K562 (cell line): ENCODE measurements around the gene DAB2IP. TPM values are rescaled to one million over a fixed set of nuclear protein-coding genes. Genes with fewer than 3 reads are reported as not detected.

Experiments
- ATAC-seq: fragments of 200-7000 bp; cut with Tn5 transposase; 3 replicates; pipeline ENCODE4 v1.9.1; 2020; ENCODE audit warnings: moderate library complexity
- BruUV-seq: library from RNA; stranded (reverse); fragments of 400-500 nt; replicated peaks from 2 replicates; lab custom pipeline; 2021; lab: Mats Ljungman, UMichigan
- CTCF ChIA-PET: fragments of 300-600 bp; formaldehyde crosslinking; extraction: SDS; loops from one replicate; lab custom pipeline; 2021; ENCODE audit warnings: low intra/inter-chr PET ratio; lab: Yijun Ruan, JAX
- POLR2A ChIA-PET: fragments of 300-600, 350-650 bp; sonication (Branson Sonifier 250); formaldehyde crosslinking; extraction: SDS; loops from one replicate; lab custom pipeline; 2021; ENCODE audit warnings: antibody characterized with exemption, inconsistent platforms; lab: Yijun Ruan, JAX
- DNase-seq, 4 experiments: peaks; one replicate each; pipeline versions ENCODE4 v3.0.0 to v3.0.0-alpha.2; 2011 to 2018; ENCODE audit warnings: low spot score in 3 of 4, mixed read lengths in 3 of 4; ENCODE audit errors: extremely low read depth in 1 of 4
- FAIRE-seq: peaks from 2 replicates; lab custom pipeline; 2011; peaks lifted over from hg19 to GRCh38; lab: Jason Lieb, UNC
- H2AFZ ChIP-seq: 2 replicates; pipeline ENCODE4 v1.6.0; 2011; ENCODE audit warnings: low read depth, low read length, control low read depth, inconsistent platforms
- H3K27ac ChIP-seq: fragments of 200-600 bp; 3 replicates; pipeline ENCODE4 v1.8.0; 2011; ENCODE audit warnings: low read depth, mild to moderate bottlenecking, control low read depth, inconsistent platforms, low read length, moderate library complexity, mixed read lengths; ENCODE audit errors: extremely low read depth
- H3K27me3 ChIP-seq, 2 experiments: fragments of 300-600 bp in 1 of 2; 2 replicates in 1 of 2; 3 replicates in 1 of 2; pipeline versions ENCODE4 v1.6.0 to v1.8.0; 2011; ENCODE audit warnings: inconsistent platforms in 2 of 2, low read length in 2 of 2, mild to moderate bottlenecking in 1 of 2, mixed read lengths in 1 of 2, moderate library complexity in 1 of 2; ENCODE audit not compliant: control insufficient read depth in 2 of 2, insufficient read depth in 2 of 2
- H3K36me3 ChIP-seq: fragments of 300-600 bp; 3 replicates; pipeline ENCODE4 v1.8.0; 2011; ENCODE audit warnings: mild to moderate bottlenecking, low read length, inconsistent platforms; ENCODE audit not compliant: control insufficient read depth, insufficient read depth
- H3K4me1 ChIP-seq, 2 experiments: fragments of 200-600 bp in 1 of 2; replicated peaks in 1 of 2; 2 replicates in 1 of 2; 3 replicates in 1 of 2; pipeline versions ENCODE4 v1.5.1 to v1.8.0; 2011; ENCODE audit warnings: inconsistent platforms in 2 of 2, low read length in 2 of 2, mild to moderate bottlenecking in 1 of 2, mixed read lengths in 1 of 2, moderate library complexity in 1 of 2; ENCODE audit not compliant: control insufficient read depth in 2 of 2, insufficient read depth in 2 of 2
- H3K4me2 ChIP-seq: 2 replicates; pipeline ENCODE4 v1.6.1; 2011; ENCODE audit warnings: low read length, control low read depth, inconsistent platforms, mixed read lengths; ENCODE audit not compliant: insufficient read depth
- H3K4me3 ChIP-seq: fragments of 200-600 bp; sonication (generic), shearing (Covaris generic); 2 replicates; pipeline ENCODE4 v1.5.1; 2016; ENCODE audit warnings: control low read depth, inconsistent platforms
- H3K79me2 ChIP-seq: fragments of 200-600 bp; 3 replicates; pipeline ENCODE4 v1.8.0; 2011; ENCODE audit warnings: low read length, inconsistent platforms; ENCODE audit not compliant: control insufficient read depth, insufficient read depth
- H3K9ac ChIP-seq, 2 experiments: 2 replicates each; pipeline versions ENCODE4 v1.6.0 to v1.6.1; 2011; ENCODE audit warnings: low read depth in 2 of 2, low read length in 2 of 2, control low read depth in 1 of 2, inconsistent platforms in 1 of 2, mild to moderate bottlenecking in 1 of 2, mixed read lengths in 1 of 2; ENCODE audit not compliant: insufficient read depth in 1 of 2
- H3K9me1 ChIP-seq: one replicate; pipeline ENCODE4 v1.6.0; 2011; ENCODE audit warnings: inconsistent platforms, mild to moderate bottlenecking, low read length, moderate library complexity; ENCODE audit not compliant: control insufficient read depth, insufficient read depth
- H3K9me3 ChIP-seq: replicated peaks from 2 replicates; pipeline ENCODE4 v1.5.1; 2011; ENCODE audit warnings: low read depth, low read length, inconsistent platforms; ENCODE audit not compliant: control insufficient read depth, insufficient read depth
- H4K20me1 ChIP-seq: replicated peaks from 2 replicates; pipeline ENCODE4 v1.6.1; 2011; ENCODE audit warnings: low read length, inconsistent platforms, mixed read lengths; ENCODE audit not compliant: control insufficient read depth, insufficient read depth
- CBX1 ChIP-seq: sonication (generic); IDR thresholded peaks from 2 replicates; pipeline ENCODE4 v1.6.1; 2016; ENCODE audit warnings: antibody characterized with exemption, low read depth, mild to moderate bottlenecking
- HNRNPH1 ChIP-seq: fragments of 200-400 bp; formaldehyde crosslinking; optimal IDR thresholded peaks from 2 replicates; pipeline ENCODE3; 2017; ENCODE audit warnings: low read depth, mild to moderate bottlenecking, low read length, moderate library complexity
- IFI16 ChIP-seq: fragments of 250-450 bp; sonication (Bioruptor Pico); IDR thresholded peaks from 2 replicates; pipeline ENCODE4 v2.1.2; 2022; ENCODE audit warnings: mild to moderate bottlenecking, inconsistent platforms
- LARP7 ChIP-seq: fragments of 450-650 bp; IDR thresholded peaks from 2 replicates; pipeline ENCODE4 v1.6.1; 2016
- MAFK ChIP-seq: IDR thresholded peaks from 2 replicates; pipeline ENCODE4 v1.6.1; 2011; ENCODE audit warnings: low read length, improper control_type of control experiment
- PHF21A ChIP-seq: fragments of 450-650 bp; IDR thresholded peaks from 2 replicates; pipeline ENCODE4 v1.6.1; 2017; ENCODE audit warnings: low read depth, borderline replicate concordance
- POLR2H ChIP-seq: IDR thresholded peaks from 2 replicates; pipeline ENCODE4 v1.6.1; 2016; ENCODE audit warnings: missing genetic modification characterization, low read depth, mild to moderate bottlenecking, control low read depth, missing compliant biosample characterization, moderate library complexity
- PTTG1 ChIP-seq: fragments of 450-650 bp; IDR thresholded peaks from 2 replicates; pipeline ENCODE4 v1.6.1; 2016; ENCODE audit warnings: low read depth, mild to moderate bottlenecking, missing genetic modification characterization, missing compliant biosample characterization
- PYGO2 ChIP-seq: fragments of 450-650 bp; IDR thresholded peaks from 2 replicates; pipeline ENCODE4 v1.6.1; 2016; ENCODE audit warnings: mild to moderate bottlenecking, missing genetic modification characterization, moderate library complexity, missing compliant biosample characterization
- RBM39 ChIP-seq: fragments of 200-400 bp; formaldehyde crosslinking; optimal IDR thresholded peaks from 2 replicates; pipeline ENCODE3; 2018; ENCODE audit warnings: low read depth, low read length
- SMAD2 ChIP-seq: fragments of 150-350 bp; IDR thresholded peaks from 2 replicates; pipeline ENCODE4 v1.6.1; 2014; ENCODE audit warnings: low read depth, mild to moderate bottlenecking, low read length
- TCF7 ChIP-seq: sonication (generic); IDR thresholded peaks from 2 replicates; pipeline ENCODE4 v1.6.1; 2016; ENCODE audit warnings: antibody characterized with exemption, borderline replicate concordance
- ZNF23 ChIP-seq: fragments of 250-450 bp; sonication (Bioruptor Pico); IDR thresholded peaks from 2 replicates; pipeline ENCODE4 v1.4.0; 2020; ENCODE audit warnings: mild to moderate bottlenecking
- ZNF324 ChIP-seq: fragments of 250-450 bp; sonication (Bioruptor Pico); IDR thresholded peaks from 2 replicates; pipeline ENCODE4 v1.4.0; 2020; ENCODE audit warnings: mild to moderate bottlenecking
- ZNF384 ChIP-seq: IDR thresholded peaks from 2 replicates; pipeline ENCODE4 v1.6.1; 2012; ENCODE audit warnings: low read depth, low read length, improper control_type of control experiment
- ZNF830 ChIP-seq: fragments of 250-450 bp; sonication (Bioruptor Pico); IDR thresholded peaks from 2 replicates; pipeline ENCODE4 v1.5.0; 2021; ENCODE audit warnings: mild to moderate bottlenecking
- WGBS: fragments of 100-300 bp; shearing (Covaris generic); methylation state at CpG from one replicate; pipeline ENCODE4 v1.1.6; 2016; ENCODE audit warnings: low coverage, mixed read lengths; ENCODE audit not compliant: insufficient coverage; ENCODE audit errors: missing lambda C conversion rate; 5-methylcytosine and 5-hydroxymethylcytosine counted together
- in situ Hi-C: fragments of 300-500 bp; cut with MboI; formaldehyde crosslinking; loops from 4 replicates; pipeline ENCODE4 v1.15.0; 2018; ENCODE audit warnings: inconsistent platforms, mixed read lengths
- intact Hi-C: fragments of 100-400 bp; cut with micrococcal nuclease; formaldehyde crosslinking; loops from 2 replicates; pipeline ENCODE4 v1.14.2; 2022
- polyA plus RNA-seq, 8 experiments: library from polyadenylated mRNA; depleted of rRNA in 4 of 8; stranded (reverse) in 5 of 8; unstranded in 3 of 8; fragments of >200 nt; fragmentation: Nextera tagmentation in 2 of 8; fragmentation: Illumina TruSeq in 1 of 8; extraction: Ambion mirVana in 2 of 8; extraction: Trizol in 1 of 8; gene quantifications; 2 replicates each; pipeline versions ENCODE4 v1.2.1 to v1.2.3, GENCODE V29; 2011 to 2014; ENCODE audit warnings: inconsistent platforms in 1 of 8, missing spikeins in 1 of 8
- total RNA-seq, 7 experiments: library from RNA; depleted of rRNA in 6 of 7; stranded (reverse); fragments of >200 nt in 6 of 7; fragmentation: Illumina TruSeq in 2 of 7; extraction: Trizol in 2 of 7; gene quantifications; 2 replicates each; pipeline versions ENCODE4 v1.2.1 to v1.2.3, GENCODE V29; 2011 to 2021; ENCODE audit warnings: low replicate concordance in 1 of 7
- TF ChIP-seq, protein P1 (sequence below): fragments of 250-450 bp; sonication (Bioruptor Pico); IDR thresholded peaks from 2 replicates; pipeline ENCODE4 v1.4.0; 2020; ENCODE audit warnings: mild to moderate bottlenecking
- TF ChIP-seq, protein P2 (sequence below): fragments of 250-450 bp; sonication (Bioruptor Pico); IDR thresholded peaks from 2 replicates; pipeline ENCODE4 v1.4.0; 2020

The DAB2IP gene
- total and polyA plus RNA-seq, 9 of the 15 experiments (the other 6 are each of a cell fraction or from before 2014, with no cell fraction given): 0.04 to 0.31 (median 0.08) TPM; not detected in 5

DNA sequence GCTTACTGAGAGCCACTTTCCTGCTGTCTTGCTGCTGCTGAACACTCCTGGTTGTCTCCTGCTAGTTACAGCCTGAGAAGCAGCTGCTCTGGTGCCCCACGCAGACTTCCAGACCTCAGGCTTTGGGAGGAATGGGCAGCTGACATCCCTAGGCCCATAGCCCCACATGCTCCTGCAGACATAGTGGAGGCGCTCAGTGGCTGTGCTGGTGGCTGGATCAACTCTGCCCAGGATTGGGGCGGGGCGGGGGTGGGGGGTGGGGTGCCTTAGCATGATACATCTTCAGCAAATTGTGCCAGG, 93.9 kb downstream of the DAB2IP start (continued):
- no peak for TF ChIP-seq ZNF23
- TF ChIP-seq TCF7: no peak
- TF ChIP-seq IFI16 (CRISPR knock-in tag): no peak
- TF ChIP-seq SMAD2: no peak

DNA sequence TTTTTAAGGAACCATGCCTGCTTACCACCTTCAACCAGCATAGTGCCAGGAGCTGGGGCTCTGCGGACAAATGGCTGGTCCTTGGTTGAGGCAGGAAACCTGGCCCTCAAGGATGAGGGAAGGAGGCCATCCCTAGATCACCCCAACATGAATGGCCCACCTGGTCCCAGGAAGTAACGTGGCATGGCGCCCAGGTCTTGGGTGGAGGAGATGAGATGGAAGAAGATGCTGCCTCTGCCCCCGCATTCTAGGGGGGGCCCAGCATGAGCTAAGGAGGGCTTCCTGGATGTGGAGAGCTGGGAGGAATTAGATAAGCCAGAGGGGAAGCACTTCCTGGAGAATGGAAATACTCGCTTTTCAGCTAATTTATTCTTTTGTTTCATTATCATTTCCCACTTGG, 95.0 kb downstream of the DAB2IP start:
- Histone ChIP-seq H3K9ac (no peak overlapping the region), H3K36me3 (no peaks in the 10 kb centered on the region), H3K79me2 (no peaks in the 10 kb centered on the region), H3K4me1 (peaks cover 0 to 4% of the 10 kb centered on the region in 2 experiments; a peak in 1 of 5 replicates), H3K9me3 (no peaks in the 10 kb centered on the region), H3K4me2 (no peak overlapping the region), H3K27ac (no peak overlapping the region), H4K20me1 (peaks cover 13% of the 10 kb centered on the region; the same call in 1 of the 2 replicates), H2AFZ (no peak overlapping the region), H3K9me1 (no peaks in the 10 kb centered on the region), H3K4me3 (no peak overlapping the region), H3K27me3 (peaks cover 15 to 75% of the 10 kb centered on the region in 2 experiments; a peak in 3 of 5 replicates)
- no TSS peak for BruUV-seq
- 0% methylated on average over 5 of the region's 5 CpGs for WGBS
- intact Hi-C loops: no loop called here
- no peak for FAIRE-seq
- DNase-seq: no peak
- ATAC-seq: no peak
- in situ Hi-C loops: no loop called here
- POLR2A ChIA-PET: interaction anchor here (0.7 to 1.7 kb wide), 2 partner anchors 10 to 651 kb away, joined by 3 to 4 read pairs; no protein-coding TSS in a partner anchor
- CTCF ChIA-PET: no interaction called here
- TF ChIP-seq PHF21A: no peak
- TF ChIP-seq, protein P1, sequence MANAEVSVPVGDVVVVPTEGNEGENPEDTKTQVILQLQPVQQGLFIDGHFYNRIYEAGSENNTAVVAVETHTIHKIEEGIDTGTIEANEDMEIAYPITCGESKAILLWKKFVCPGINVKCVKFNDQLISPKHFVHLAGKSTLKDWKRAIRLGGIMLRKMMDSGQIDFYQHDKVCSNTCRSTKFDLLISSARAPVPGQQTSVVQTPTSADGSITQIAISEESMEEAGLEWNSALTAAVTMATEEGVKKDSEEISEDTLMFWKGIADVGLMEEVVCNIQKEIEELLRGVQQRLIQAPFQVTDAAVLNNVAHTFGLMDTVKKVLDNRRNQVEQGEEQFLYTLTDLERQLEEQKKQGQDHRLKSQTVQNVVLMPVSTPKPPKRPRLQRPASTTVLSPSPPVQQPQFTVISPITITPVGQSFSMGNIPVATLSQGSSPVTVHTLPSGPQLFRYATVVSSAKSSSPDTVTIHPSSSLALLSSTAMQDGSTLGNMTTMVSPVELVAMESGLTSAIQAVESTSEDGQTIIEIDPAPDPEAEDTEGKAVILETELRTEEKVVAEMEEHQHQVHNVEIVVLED (CRISPR knock-in tag): no peak
- TF ChIP-seq LARP7: no peak
- no peak for TF ChIP-seq ZNF324 (CRISPR knock-in tag)
- no peak for TF ChIP-seq MAFK
- no peak for TF ChIP-seq PYGO2 (tag)
- TF ChIP-seq HNRNPH1: no peak
- no peak for TF ChIP-seq PTTG1 (tag)
- no peak for TF ChIP-seq ZNF384
- TF ChIP-seq CBX1: no peak
- no peak for TF ChIP-seq ZNF830 (CRISPR knock-in tag)
- TF ChIP-seq POLR2H (tag): no peak
- TF ChIP-seq, protein P2, sequence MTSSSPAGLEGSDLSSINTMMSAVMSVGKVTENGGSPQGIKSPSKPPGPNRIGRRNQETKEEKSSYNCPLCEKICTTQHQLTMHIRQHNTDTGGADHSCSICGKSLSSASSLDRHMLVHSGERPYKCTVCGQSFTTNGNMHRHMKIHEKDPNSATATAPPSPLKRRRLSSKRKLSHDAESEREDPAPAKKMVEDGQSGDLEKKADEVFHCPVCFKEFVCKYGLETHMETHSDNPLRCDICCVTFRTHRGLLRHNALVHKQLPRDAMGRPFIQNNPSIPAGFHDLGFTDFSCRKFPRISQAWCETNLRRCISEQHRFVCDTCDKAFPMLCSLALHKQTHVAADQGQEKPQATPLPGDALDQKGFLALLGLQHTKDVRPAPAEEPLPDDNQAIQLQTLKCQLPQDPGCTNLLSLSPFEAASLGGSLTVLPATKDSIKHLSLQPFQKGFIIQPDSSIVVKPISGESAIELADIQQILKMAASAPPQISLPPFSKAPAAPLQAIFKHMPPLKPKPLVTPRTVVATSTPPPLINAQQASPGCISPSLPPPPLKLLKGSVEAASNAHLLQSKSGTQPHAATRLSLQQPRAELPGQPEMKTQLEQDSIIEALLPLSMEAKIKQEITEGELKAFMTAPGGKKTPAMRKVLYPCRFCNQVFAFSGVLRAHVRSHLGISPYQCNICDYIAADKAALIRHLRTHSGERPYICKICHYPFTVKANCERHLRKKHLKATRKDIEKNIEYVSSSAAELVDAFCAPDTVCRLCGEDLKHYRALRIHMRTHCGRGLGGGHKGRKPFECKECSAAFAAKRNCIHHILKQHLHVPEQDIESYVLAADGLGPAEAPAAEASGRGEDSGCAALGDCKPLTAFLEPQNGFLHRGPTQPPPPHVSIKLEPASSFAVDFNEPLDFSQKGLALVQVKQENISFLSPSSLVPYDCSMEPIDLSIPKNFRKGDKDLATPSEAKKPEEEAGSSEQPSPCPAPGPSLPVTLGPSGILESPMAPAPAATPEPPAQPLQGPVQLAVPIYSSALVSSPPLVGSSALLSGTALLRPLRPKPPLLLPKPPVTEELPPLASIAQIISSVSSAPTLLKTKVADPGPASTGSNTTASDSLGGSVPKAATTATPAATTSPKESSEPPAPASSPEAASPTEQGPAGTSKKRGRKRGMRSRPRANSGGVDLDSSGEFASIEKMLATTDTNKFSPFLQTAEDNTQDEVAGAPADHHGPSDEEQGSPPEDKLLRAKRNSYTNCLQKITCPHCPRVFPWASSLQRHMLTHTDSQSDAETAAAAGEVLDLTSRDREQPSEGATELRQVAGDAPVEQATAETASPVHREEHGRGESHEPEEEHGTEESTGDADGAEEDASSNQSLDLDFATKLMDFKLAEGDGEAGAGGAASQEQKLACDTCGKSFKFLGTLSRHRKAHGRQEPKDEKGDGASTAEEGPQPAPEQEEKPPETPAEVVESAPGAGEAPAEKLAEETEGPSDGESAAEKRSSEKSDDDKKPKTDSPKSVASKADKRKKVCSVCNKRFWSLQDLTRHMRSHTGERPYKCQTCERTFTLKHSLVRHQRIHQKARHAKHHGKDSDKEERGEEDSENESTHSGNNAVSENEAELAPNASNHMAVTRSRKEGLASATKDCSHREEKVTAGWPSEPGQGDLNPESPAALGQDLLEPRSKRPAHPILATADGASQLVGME (CRISPR knock-in tag): no peak
- no peak for TF ChIP-seq RBM39
